Ovary (tissue), 3 donors: ENCODE results near the gene C10orf105.

ENCODE experiments used
- EP300 ChIP-seq: sonication (generic); formaldehyde crosslinking; IDR thresholded peaks from one replicate; pipeline ENCODE4 v1.6.1; 2017; ENCODE audit warnings: antibody characterized with exemption
- POLR2A ChIP-seq: fragments of 450-650 bp; IDR thresholded peaks from one replicate; pipeline ENCODE4 v1.6.1; 2017; ENCODE audit warnings: antibody characterized with exemption, mild to moderate bottlenecking, moderate library complexity
- TF ChIP-seq, protein P1 (sequence below), 3 donors: fragments of 450-650 bp in 2 of 3; fragments of 200-600 bp in 1 of 3; IDR thresholded peaks; one replicate each; pipeline versions ENCODE4 v1.5.1 to v1.8.0; 2016 to 2022; ENCODE audit warnings: antibody characterized with exemption in 3 of 3, mild to moderate bottlenecking in 1 of 3
- donor health status: DM: no; HTN: no; CAD: no.

DNA sequence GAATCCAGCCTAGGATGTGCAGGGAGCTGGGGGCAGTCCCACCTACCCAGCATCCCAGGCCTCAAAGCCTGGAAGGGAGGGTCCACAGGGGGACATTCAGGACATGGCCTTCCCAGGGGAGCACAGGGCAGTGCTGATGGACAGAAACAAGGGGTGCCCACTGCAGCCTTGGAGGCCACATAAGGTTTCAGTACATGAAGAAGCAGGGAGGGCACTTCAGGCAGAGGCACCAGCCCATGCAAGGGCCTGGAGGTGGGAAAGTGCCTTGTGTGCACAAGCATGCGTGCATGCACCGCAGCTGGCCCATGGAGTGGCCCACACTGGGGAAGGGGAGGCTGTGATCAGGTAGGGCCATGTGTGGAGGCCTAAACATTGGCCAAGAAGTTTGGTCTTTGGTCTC is 9.1 kb downstream of the C10orf105 start:
- TF ChIP-seq, protein P1, sequence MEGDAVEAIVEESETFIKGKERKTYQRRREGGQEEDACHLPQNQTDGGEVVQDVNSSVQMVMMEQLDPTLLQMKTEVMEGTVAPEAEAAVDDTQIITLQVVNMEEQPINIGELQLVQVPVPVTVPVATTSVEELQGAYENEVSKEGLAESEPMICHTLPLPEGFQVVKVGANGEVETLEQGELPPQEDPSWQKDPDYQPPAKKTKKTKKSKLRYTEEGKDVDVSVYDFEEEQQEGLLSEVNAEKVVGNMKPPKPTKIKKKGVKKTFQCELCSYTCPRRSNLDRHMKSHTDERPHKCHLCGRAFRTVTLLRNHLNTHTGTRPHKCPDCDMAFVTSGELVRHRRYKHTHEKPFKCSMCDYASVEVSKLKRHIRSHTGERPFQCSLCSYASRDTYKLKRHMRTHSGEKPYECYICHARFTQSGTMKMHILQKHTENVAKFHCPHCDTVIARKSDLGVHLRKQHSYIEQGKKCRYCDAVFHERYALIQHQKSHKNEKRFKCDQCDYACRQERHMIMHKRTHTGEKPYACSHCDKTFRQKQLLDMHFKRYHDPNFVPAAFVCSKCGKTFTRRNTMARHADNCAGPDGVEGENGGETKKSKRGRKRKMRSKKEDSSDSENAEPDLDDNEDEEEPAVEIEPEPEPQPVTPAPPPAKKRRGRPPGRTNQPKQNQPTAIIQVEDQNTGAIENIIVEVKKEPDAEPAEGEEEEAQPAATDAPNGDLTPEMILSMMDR (IDR thresholded peaks at IDR 0.05), result no peak
- TF ChIP-seq POLR2A, result no peak
- TF ChIP-seq EP300, result no peak
